NCI-H1417 (cell line): ENCODE data around the gene GRIK1.

Experiments used
- DNase-seq, 3 experiments: peaks; one replicate each; lab custom pipeline; 2025; lab: John Stamatoyannopoulos, UW

The GRIK1 gene

DNA sequence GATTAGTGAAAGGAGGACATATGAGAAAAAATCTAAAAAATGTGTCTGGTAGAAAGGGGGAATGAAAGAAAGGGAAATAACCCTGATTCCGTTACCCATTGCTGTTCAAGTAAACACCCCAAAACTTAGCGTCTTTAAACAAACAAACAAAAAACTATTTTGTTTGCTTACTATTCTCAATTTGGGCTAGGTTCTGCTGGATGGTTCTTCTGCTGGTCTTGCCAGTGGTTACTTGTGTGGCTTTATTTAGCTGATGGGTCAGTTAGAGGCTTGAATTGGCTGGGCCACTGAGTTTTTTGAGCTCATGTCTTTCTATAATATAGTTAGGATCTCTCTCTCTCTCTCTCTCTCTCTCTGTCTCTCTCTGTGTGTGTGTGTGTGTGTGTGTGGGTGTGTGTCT lies 112.1 kb downstream of the GRIK1 start:
- DNase-seq: no peak

DNA sequence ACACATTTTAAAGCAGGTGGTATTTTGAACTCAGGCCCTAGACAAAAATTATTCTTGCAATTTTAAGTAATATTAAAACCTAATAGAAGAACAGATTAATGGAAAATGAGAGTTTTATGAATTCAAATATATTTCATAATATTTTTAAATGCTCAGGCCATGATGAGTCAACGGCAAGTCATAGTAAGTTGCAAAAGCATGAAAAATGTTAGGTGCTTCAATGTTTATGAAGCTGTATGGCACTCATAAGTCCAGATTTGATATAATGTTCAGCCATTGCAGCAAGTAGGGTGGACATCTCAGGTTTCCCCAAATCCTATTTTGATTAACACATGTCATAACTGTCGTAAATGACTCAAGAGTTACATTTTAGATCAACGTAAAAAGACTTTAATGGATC lies 112.6 kb downstream of the GRIK1 start:
- DNase-seq: no peak

DNA sequence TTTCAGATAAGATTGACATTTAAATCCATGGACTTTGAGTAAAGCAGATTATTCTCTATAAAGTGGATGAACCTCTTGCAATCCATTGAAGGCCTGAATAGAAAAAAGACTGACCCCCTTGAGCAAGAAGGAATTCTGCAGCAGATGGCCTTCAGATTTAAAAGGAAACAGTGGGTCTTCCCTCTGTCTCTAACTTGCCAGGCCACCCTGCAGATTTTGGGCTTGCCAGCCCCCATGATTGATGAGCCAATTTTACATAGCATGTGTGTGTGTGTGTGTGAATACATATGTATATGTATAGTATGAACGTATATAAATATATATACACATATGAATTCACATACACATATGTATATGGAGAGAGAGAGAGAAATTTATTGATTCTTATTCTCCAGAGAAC lies 113.4 kb downstream of the GRIK1 start:
- DNase-seq: no peak

DNA sequence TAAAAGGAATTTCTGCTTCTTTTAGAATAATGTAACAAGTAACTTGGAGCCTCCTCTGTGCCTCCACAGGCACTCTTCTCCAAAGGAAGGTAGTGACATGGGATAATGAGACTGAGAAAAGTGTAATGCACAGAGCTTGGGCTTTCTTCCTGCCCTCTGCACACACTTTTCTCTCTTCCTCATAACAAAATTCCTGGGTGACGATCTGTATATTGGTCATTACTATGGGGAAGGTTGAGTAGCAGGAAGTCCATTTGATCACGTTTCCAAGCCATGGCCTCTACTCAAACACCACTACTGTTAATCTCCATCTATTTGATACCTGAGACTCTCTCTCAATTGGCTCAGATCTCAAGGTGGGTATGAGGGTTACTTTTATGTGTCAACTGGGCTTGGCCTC lies 113.9 kb downstream of the GRIK1 start:
- no peak for DNase-seq

DNA sequence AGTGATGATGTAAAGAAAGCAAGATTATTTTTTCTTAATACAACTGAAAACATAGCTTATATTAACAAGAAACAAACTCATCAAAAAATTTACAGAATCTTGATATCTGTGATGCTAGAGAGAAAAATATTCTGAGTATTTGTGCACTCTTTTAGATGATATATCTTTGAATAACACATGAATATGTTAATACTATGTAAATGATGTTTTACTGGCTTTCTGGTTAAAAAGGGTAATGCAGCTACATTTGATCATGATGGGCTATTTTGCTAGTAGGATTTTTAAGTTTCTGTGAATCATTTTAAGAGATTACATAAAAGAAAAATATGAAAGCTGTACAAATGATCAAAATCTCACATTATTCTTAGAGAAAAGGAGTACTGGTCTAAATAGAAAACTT lies 114.5 kb downstream of the GRIK1 start:
- no peak for DNase-seq

DNA sequence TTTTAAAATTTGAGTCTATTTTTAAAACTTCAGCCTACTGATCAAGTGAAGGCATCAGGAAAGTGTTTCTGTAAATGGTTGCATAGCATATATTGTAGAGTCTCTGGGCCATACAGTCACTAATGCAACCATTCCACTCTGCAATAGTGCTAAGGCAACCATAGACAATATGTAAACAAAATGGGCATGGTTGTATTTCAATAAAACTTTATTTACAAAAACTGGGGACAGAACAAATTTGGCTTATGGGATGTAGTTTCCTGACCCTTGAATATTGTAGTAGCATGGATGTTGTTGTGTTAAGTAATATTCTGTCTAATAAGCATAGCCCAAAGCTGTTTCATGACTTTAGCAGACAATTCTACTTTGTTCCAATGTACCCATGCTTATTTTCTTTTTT lies 117.7 kb downstream of the GRIK1 start:
- no peak for DNase-seq

DNA sequence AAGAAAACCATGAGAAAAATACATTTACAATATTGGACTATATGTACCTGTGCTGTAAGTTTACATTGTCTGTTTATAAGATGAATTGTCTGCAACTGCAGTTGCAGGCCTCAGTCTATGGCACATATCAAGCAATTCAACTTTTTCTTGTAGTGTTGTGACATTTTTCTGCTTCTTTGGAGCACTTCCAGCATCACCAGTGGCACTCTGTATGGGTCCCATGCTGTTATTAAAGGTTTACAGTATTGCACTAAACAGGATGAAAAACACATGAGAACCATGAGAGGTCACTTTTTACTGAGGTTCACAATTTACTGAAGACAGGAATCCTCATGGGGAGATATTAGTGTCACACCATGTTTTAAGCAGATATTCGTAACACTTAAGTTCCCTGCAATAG lies 118.6 kb downstream of the GRIK1 start:
- no peak for DNase-seq

DNA sequence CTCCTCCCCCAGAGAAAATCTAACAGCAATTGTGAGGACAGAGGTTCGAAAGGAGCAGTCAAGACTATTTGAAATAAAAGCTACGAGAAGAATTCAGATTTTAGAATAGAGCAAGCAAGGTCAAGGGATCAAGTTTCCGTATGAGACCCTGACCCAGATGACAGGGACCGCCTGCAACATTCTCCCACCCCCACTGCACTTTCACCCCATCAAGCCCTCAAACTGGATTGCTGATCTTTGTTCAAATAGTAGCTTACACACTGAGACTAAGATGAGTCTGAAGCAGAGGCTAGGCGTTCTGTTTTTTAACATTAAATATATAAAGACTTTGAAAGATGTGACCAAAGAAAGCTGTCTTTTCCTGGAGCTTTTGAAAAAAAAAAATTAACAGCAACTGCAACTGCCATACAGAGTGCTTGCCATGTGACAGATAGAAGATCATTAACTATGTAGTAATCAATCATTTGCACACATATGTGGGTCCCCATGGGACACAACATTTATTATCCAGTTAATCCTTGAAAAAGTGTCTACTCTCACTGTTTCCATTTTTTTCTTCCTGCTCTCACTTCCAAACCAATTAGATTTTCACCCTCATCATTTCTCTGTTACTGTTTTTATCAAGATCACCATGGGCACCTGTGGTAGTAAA lies 120.0 kb downstream of the GRIK1 start:
- DNase-seq: no peak

DNA sequence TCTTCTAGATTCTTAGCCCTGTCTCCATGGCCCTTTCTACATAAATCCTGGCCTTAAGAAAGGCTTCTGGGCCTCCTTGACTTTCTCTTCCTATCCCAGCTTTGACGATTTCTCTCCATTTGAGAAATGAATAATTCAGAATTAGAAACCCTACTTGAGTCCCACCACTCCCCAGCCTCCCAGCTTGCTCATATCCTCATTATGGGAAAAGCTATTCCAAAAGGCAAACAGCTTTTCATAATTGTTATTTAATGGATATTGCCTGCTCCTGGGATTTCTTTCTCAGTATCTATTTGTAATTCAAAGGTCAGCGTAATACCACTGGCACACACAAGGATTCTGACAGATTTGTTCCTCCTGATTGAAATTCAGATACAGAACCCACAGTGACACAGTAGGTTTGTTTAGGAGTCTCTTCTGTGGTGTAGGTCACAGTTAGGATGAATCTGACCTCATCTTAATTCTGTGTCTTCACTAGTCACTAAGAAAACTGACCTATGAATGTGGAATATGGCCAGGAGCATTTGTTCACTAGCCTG lies 121.3 kb downstream of the GRIK1 start:
- DNase-seq: no peak

DNA sequence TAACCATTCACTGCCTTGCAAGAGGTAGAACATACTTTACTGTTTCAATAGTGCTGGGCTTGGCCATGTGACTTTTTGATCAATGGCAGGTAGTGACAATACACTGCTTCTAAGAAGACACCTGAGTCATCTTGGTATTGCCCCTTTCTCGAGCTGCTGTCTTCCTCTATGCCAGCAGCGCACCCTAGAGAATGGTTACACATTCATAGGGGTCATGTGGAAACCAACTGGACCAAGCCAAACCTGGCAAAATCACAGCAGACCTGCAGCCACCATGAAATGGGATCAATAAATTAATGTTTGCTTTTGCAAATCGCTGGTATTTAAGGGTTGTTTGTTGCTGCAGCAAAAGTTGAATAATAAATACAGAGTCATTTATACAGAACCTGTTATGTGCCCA lies 122.3 kb downstream of the GRIK1 start:
- DNase-seq: no peak

DNA sequence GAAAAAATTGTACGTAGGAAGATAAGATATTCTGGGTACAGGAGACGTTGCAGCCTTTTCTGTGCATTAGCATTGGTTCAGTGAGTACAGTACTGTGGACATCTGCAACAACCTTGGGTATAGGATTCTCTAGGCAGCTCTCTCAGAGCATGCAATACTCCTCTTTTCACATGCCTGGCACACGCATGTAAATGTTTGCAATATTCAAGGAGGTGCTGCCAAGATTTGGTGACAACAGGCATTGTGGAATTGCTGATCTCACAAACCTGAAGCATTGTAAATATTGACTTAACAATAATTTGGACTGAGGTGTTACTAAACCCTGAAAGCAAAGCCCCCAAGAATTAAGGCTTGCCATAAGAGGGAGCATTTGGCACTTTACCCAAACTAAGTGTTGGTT lies 126.8 kb downstream of the GRIK1 start:
- DNase-seq: peak in 1 of 3 experiments; percentile 28

DNA sequence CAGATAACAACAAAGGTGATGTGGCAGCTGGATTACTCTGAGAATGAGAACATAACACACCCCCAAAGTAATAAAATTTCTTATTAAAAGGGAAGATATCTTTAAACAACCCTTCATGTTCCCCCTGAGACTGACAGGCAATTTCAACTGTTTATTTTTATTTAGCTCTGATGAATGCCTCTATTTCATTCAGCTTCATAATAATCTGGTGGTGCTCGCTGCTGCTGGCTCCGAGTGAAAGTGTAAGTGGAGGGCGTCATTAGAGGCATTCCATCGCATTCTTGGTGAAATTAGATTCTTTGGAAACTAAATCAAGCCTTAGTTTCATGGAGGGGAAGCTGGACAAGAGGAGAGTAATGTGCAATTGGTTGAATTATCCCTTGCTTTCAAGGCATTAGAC lies 128.9 kb downstream of the GRIK1 start:
- DNase-seq: no peak

DNA sequence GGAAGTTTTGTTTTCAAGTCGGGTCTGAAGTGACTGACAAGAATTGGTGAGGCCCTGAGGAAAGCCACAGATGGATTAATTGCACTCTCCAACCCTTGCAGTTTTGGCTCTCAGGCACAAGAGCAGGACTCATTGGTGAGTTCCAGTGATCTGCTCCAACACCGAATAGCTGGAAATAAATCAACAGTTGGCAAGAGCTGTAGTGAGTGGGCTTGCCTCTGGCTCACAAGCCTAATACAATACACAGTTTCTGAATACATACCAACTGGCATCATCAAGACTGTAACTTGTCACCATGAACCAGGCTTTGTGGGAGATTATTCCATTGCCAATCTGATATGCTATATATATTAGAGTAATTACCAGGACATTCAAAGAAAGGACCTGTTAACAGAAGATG lies 131.6 kb downstream of the GRIK1 start:
- DNase-seq: no peak

DNA sequence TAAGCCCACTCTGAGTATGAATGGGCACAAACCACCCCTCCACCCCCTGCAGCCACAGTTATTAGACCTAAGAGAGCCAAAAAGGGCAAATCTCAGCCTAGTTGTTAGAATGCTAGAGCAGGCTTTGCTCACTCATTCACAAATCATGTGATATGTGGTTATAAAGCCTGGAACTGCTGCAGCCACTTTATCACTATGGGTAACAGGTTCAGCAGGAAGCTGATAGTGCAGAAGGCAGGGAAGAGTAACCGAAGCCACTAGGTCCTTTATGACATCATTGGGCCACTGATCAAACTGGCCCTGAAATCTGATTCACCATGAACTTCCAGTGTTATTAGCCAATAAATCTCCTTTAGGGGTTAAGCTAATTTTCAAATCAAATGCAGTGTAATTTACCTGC lies 134.7 kb downstream of the GRIK1 start:
- DNase-seq: peak in 1 of 3 experiments; percentile 38

DNA sequence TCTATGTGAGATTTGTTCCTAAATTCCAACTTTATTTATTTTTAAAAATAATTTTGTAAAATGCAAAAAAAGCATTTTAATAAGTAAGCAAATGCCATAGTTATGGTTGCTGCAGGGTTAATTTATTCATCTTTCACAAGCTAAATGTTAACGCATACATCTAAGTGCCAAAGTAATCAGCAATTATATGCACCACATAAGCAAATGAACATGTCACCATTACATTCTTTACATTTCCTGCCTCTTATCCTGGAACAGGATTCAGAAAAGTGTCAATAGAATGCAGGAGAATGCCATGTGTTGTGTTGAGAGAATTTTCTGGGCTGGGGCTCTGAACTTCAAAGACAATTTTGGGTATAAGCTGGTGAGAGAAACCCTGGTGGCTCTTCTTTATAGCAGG lies 136.6 kb downstream of the GRIK1 start:
- DNase-seq: no peak

DNA sequence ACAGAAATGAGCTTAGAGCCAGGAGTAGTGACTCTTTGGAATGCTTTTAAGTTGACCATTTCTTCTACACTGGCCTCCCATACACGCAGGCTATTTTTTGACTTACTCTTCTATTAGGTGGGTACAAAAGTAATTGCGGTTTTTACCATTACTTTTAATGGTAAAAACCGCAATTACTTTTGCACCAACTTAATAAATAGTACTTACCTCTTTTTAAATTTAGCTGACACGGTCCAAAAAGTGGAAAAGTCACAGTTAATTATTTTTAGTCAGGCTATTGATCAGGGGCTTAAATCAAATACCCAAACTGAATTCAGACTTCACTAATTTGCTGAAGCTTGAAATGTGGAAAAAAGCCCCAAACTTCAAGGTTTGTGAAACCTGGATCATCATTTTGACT lies 138.7 kb downstream of the GRIK1 start:
- DNase-seq: no peak

DNA sequence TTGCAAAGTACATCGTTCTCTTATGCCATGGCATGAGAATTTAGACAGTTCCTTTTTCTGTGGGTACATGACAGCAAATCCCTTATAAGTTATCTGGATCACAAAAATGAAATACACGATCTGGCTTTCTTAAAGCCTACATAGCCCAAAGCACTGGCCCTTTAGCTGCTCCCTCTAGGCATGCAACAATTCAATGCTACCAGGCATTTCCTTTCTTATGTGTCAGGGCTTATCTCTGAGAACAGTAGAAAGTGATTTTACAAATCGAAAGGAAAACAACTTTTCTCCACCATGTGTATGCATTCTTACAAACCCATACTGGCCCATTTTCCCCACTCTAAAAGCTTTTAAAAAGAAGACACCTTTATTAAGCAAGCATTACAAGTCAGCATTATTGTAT lies 139.7 kb downstream of the GRIK1 start:
- DNase-seq: no peak

DNA sequence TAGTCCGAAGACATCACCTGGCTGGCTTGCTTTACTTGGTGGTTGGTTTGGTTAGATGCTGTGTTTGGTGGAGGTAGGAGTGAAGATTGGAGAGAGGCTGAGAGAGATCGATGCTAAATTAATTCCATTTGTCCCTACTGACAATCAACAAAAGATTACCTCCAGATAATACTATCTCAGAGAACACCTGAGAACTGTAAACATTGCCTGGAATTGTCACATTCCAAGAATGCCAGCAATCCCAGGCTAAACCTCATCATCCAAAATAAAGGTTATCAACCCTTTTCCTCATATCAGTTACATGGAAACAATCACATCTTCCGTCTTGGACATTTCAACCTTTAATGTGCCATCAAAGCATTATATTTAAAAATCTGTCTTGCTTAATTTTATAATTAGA lies 141.0 kb downstream of the GRIK1 start:
- no peak for DNase-seq

DNA sequence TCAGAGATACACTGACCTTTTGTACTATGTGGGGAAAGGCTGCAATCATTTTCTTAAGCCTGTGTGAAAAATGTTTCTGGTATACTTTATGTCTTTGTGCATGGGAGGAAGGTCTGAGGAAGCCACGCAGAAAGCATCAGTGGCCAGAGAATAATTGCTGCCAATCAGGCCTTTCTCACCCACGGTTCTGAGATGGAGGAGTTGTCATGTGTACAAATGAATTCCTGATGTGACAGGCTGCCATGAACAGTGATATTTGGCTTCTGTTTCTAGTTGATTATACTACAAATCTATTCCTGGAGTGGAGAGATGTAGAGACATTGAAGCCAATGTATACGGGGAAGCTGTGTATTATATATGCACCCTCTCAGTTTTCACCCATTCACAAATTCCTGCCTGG lies 142.6 kb downstream of the GRIK1 start:
- no peak for DNase-seq

DNA sequence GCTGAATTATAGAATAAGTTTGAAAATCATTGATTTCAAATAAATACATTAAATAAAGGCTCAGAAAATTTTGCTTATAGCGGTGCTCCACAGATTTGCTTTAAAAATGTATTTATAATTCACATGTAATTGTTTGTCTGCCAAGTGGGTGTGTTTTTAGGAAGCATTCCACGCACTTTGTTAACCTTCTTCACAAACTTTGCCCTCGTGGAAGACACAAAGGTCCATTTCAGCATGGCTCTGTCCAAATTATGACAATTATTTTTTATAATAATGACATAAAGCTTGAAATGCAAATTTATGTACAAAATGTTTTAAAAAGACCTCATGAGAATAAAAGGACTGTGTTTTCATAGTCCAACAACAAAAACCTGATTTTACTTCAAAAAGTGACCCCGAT lies 146.1 kb downstream of the GRIK1 start:
- no peak for DNase-seq

DNA sequence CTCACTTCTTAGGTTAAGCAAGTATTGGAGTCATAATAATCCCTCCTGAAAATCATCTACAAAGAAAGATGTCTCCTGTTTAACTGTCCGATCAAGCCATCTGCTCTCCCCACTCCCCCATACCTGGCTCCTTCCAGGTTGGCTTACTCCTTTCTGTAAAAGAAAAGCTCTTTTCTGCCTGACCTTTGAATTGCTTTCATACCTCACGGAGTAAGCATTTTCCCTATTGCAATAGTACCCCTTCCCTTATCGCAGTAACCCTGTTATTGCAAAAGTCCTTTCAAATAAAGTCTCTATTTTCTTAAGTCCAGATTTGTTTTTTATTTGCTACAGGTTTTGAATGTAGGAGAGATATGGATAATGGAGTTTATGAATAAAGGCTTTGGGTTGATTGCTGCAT lies 150.4 kb downstream of the GRIK1 start:
- no peak for DNase-seq

DNA sequence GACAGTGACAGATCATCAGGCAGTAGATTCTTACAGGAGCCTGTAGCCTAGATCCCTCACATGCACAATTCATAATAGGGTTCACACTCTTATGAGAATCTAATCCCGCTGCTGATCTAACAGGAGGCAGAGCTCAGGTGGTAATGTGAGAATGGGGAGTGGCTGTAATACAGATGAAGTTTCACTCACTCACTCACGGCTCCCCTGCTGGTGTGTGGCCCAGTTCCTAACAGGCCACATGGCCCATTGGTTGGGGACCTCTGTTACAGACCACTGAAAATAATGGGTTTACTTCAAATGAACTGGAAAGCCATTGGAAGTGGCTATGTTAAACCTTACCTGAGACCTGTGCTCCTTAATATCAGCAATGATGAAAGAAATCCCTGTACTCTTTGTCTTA lies 151.0 kb downstream of the GRIK1 start:
- no peak for DNase-seq

DNA sequence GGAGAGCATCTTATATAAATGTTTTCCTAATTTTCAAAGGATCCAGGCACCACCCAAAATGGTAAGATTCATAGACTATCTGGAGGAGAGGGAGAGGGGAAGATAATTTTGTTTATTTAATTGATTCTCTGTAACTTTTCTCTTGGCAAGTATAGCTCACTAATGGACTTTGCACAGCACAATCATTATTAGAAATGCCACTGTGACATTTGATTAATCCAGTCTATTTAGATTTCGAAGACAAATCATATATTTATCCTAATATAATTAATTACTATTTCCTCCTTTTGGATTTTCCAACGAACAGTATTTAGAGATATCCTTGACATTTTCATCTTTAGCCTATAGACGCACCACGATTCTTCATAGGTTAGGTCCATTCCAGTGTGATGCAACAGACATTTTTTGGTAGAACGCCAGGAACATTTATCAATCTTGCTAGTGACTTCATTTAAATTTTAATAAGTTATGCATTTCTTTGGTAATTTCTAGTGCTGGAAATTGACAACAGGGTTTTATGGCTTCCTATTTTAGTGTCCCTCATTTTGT lies 152.4 kb downstream of the GRIK1 start:
- no peak for DNase-seq
